Measurements from ENCODE around the gene C2CD4C.

C2CD4C gene

GRCh38 chr19:379796-380195, 29.2 kb downstream of the C2CD4C start:
- no peak for DNase-seq

GRCh38 chr19:378706-379105, 30.2 kb downstream of the C2CD4C start:
- DNase-seq, result no peak

GRCh38 chr19:377801-378581, 31.0 kb downstream of the C2CD4C start:
- DNase-seq, result no peak

- no peak for DNase-seq
Observed at GRCh38 chr19:376111-376470, 32.9 kb downstream of the C2CD4C start.

- DNase-seq, result no peak
Observed at GRCh38 chr19:375395-376110, 33.4 kb downstream of the C2CD4C start.

- no peak for DNase-seq
Observed at GRCh38 chr19:374886-375235, 34.1 kb downstream of the C2CD4C start.

- DNase-seq, result no peak
Observed at GRCh38 chr19:374183-374885, 34.6 kb downstream of the C2CD4C start.

GRCh38 chr19:373391-374182, 35.4 kb downstream of the C2CD4C start:
- no peak for DNase-seq

- DNase-seq, result no peak
Observed at GRCh38 chr19:372306-372890, 36.5 kb downstream of the C2CD4C start.

GRCh38 chr19:371501-372168, 37.3 kb downstream of the C2CD4C start:
- DNase-seq, result no peak

- no peak for DNase-seq
Observed at GRCh38 chr19:370641-371330, 38.2 kb downstream of the C2CD4C start.

- no peak for DNase-seq
Observed at GRCh38 chr19:369876-370275, 39.1 kb downstream of the C2CD4C start.

GRCh38 chr19:369256-369655, 39.7 kb downstream of the C2CD4C start:
- no peak for DNase-seq

GRCh38 chr19:368630-369024, 40.3 kb downstream of the C2CD4C start:
- DNase-seq, result no peak

GRCh38 chr19:367963-368629, 40.9 kb downstream of the C2CD4C start:
- DNase-seq, result no peak

GRCh38 chr19:367561-367960, 41.4 kb downstream of the C2CD4C start:
- no peak for DNase-seq

GRCh38 chr19:366951-367350, 42.0 kb downstream of the C2CD4C start:
- no peak for DNase-seq

GRCh38 chr19:366205-366783, 42.7 kb downstream of the C2CD4C start:
- no peak for DNase-seq

GRCh38 chr19:364496-365287, 44.3 kb downstream of the C2CD4C start:
- no peak for DNase-seq

- DNase-seq, result no peak
Observed at GRCh38 chr19:362683-363082, 46.3 kb downstream of the C2CD4C start.

Data from NCI-H2107 (cell line).